GM23338 (cell line): ENCODE measurements around the gene CYS1. TPM values are rescaled to one million over a fixed set of nuclear protein-coding genes. Genes with fewer than 3 reads are reported as not detected.

Source experiments
- ATAC-seq: fragments of 200-7000 bp; cut with Tn5 transposase; 3 replicates; pipeline ENCODE4 v1.9.1; 2020
- DNase-seq: peaks from one replicate; pipeline ENCODE4 v3.0.0-alpha.2; 2015; ENCODE audit warnings: low spot score
- H2AFZ ChIP-seq: fragments of 200-600 bp; sonication (generic); 2 replicates; pipeline ENCODE4 v1.8.0; 2016; ENCODE audit warnings: antibody characterized with exemption, mild to moderate bottlenecking, moderate library complexity
- H3F3A ChIP-seq: fragments of 200-600 bp; sonication (generic); replicated peaks from 2 replicates; pipeline ENCODE4 v1.8.0; 2017; ENCODE audit warnings: antibody characterized with exemption, mixed run types, low read depth
- H3K27ac ChIP-seq: fragments of 200-600 bp; sonication (generic); 2 replicates; pipeline ENCODE4 v1.6.1; 2016; ENCODE audit warnings: low read depth
- H3K27me3 ChIP-seq: fragments of 200-600 bp; sonication (generic); 2 replicates; pipeline ENCODE4 v1.8.0; 2016; ENCODE audit warnings: mild to moderate bottlenecking, mixed run types, moderate library complexity; ENCODE audit not compliant: insufficient read depth
- H3K36me3 ChIP-seq: fragments of 200-600 bp; sonication (generic); 2 replicates; pipeline ENCODE4 v1.8.0; 2016; ENCODE audit warnings: mild to moderate bottlenecking; ENCODE audit not compliant: insufficient read depth
- H3K4me1 ChIP-seq: fragments of 200-600 bp; sonication (generic); 2 replicates; pipeline ENCODE4 v1.8.0; 2016; ENCODE audit warnings: mild to moderate bottlenecking, moderate library complexity; ENCODE audit not compliant: insufficient read depth
- H3K4me2 ChIP-seq: fragments of 200-600 bp; sonication (generic); 2 replicates; pipeline ENCODE4 v1.7.1; 2017; ENCODE audit warnings: mixed run types
- H3K4me3 ChIP-seq: fragments of 200-600 bp; sonication (generic); 2 replicates; pipeline ENCODE4 v1.6.1; 2016; ENCODE audit warnings: mixed run types
- H3K79me2 ChIP-seq: fragments of 200-600 bp; sonication (generic); replicated peaks from 2 replicates; pipeline ENCODE4 v1.8.0; 2017; ENCODE audit warnings: mild to moderate bottlenecking; ENCODE audit not compliant: insufficient read depth
- H3K9me2 ChIP-seq: fragments of 200-600 bp; sonication (generic); 2 replicates; pipeline ENCODE4 v1.8.0; 2017; ENCODE audit not compliant: insufficient read depth
- H4K20me1 ChIP-seq: fragments of 200-600 bp; sonication (generic); replicated peaks from 2 replicates; pipeline ENCODE4 v1.8.0; 2017; ENCODE audit warnings: mild to moderate bottlenecking; ENCODE audit not compliant: insufficient read depth
- H3K27ac Mint-ChIP-seq: 2 replicates; pipeline ENCODE4 v1.8.0; 2020; ENCODE audit warnings: inconsistent platforms, mild to moderate bottlenecking, moderate library complexity, mixed read lengths
- H3K27me3 Mint-ChIP-seq: 3 replicates; pipeline ENCODE4 v1.8.0; 2022; ENCODE audit warnings: low read depth, mild to moderate bottlenecking, moderate library complexity, mixed read lengths, inconsistent platforms; ENCODE audit not compliant: insufficient read depth, poor library complexity
- H3K36me3 Mint-ChIP-seq: 3 replicates; pipeline ENCODE4 v1.8.0; 2021; ENCODE audit warnings: low read depth, mild to moderate bottlenecking, inconsistent platforms, moderate library complexity, mixed read lengths
- H3K4me1 Mint-ChIP-seq: 3 replicates; pipeline ENCODE4 v1.8.0; 2020; ENCODE audit warnings: mild to moderate bottlenecking, inconsistent platforms, mixed read lengths
- H3K4me3 Mint-ChIP-seq: 3 replicates; pipeline ENCODE4 v1.8.0; 2021; ENCODE audit warnings: moderate library complexity, mild to moderate bottlenecking, inconsistent platforms, mixed read lengths
- H3K9me3 Mint-ChIP-seq: 3 replicates; pipeline ENCODE4 v1.8.0; 2020; ENCODE audit warnings: moderate library complexity, mild to moderate bottlenecking, inconsistent platforms, mixed read lengths
- CREB1 ChIP-seq: fragments of 250-450 bp; sonication (Bioruptor Pico); IDR thresholded peaks from 2 replicates; pipeline ENCODE4 v1.5.0; 2020; ENCODE audit warnings: low read depth, mild to moderate bottlenecking, moderate library complexity
- ETS1 ChIP-seq: IDR thresholded peaks from 2 replicates; pipeline ENCODE4 v1.6.1; 2016; ENCODE audit warnings: antibody characterized with exemption
- EZH2phosphoT487 ChIP-seq: fragments of 200-600 bp; sonication (generic); IDR thresholded peaks from one replicate; pipeline ENCODE4 v1.8.1; 2018; ENCODE audit warnings: antibody characterized with exemption; ENCODE audit not compliant: unreplicated experiment
- JUNB ChIP-seq: IDR thresholded peaks from one replicate; pipeline ENCODE4 v1.6.1; 2016; ENCODE audit warnings: antibody characterized with exemption; ENCODE audit not compliant: unreplicated experiment
- NANOG ChIP-seq: IDR thresholded peaks from 2 replicates; pipeline ENCODE4 v1.6.1; 2016; ENCODE audit warnings: antibody characterized with exemption, borderline replicate concordance
- POLR2AphosphoS5 ChIP-seq: IDR thresholded peaks from 2 replicates; pipeline ENCODE4 v1.6.1; 2016; ENCODE audit warnings: antibody characterized with exemption, low read depth
- STAT1 ChIP-seq: IDR thresholded peaks from one replicate; pipeline ENCODE4 v1.6.1; 2016; ENCODE audit warnings: antibody characterized with exemption; ENCODE audit not compliant: unreplicated experiment
- ZNF462 ChIP-seq: fragments of 250-450 bp; sonication (Bioruptor Pico); IDR thresholded peaks from 2 replicates; pipeline ENCODE4 v1.5.0; 2020; ENCODE audit warnings: mild to moderate bottlenecking, moderate library complexity
- polyA plus RNA-seq: library from polyadenylated mRNA; unstranded; fragments of >200 nt; fragmentation: Nextera tagmentation; extraction: Ambion mirVana; gene quantifications from 2 replicates; pipeline ENCODE4 v1.2.1, GENCODE V29; 2016
- total RNA-seq: library from RNA; depleted of rRNA; stranded (reverse); fragments of >200 nt; shearing (Covaris generic); gene quantifications from 2 replicates; pipeline ENCODE4 v1.2.3, GENCODE V29; 2014

Gene CYS1
- total and polyA plus RNA-seq, 2 experiments from 2014 or later, result 0.31 to 0.32 TPM

GRCh38 chr2:10084223-10084865 is 4.1 kb upstream of the CYS1 start:
- TF ChIP-seq CREB1 (CRISPR knock-in tag), result no peak
- TF ChIP-seq STAT1, result no peak
- TF ChIP-seq EZH2phosphoT487, result no peak
- TF ChIP-seq JUNB, result no peak
- TF ChIP-seq POLR2AphosphoS5, result no peak
- TF ChIP-seq NANOG, result no peak
- no peak for TF ChIP-seq ETS1
- TF ChIP-seq ZNF462 (CRISPR knock-in tag), result no peak
- H3K27ac ChIP-seq, result no peak overlapping the region
- H3F3A ChIP-seq, result no peaks in the 10 kb centered on the region
- no peak for DNase-seq
- no peaks in the 10 kb centered on the region for H3K79me2 ChIP-seq
- Mint-ChIP-seq H3K27me3 (peaks cover 22% of the 10 kb centered on the region), H3K27ac (no peak overlapping the region), H3K9me3 (no peaks in the 10 kb centered on the region), H3K36me3 (no peaks in the 10 kb centered on the region; the same call in 2 of the 3 replicates), H3K4me1 (peaks cover 15% of the 10 kb centered on the region), H3K4me3 (no peak overlapping the region; the same call in 2 of the 3 replicates)
- no peaks in the 10 kb centered on the region for H4K20me1 ChIP-seq
- no peaks in the 10 kb centered on the region for H3K9me2 ChIP-seq
- H3K4me2 ChIP-seq, result no peak overlapping the region
- no peak overlapping the region for H3K4me3 ChIP-seq
- H3K27me3 ChIP-seq, result peaks cover 21% of the 10 kb centered on the region
- H2AFZ ChIP-seq, result no peak overlapping the region
- no peak for ATAC-seq
- H3K4me1 ChIP-seq, result peaks cover 5% of the 10 kb centered on the region
- no peaks in the 10 kb centered on the region for H3K36me3 ChIP-seq
